ENCODE data around the gene RNU5B-1. TPM values are rescaled to one million over a fixed set of nuclear protein-coding genes. Genes with fewer than 3 reads are reported as not detected.

RNU5B-1 gene
- total RNA-seq, result not detected in 2 replicates

GRCh38 chr15:65304381-65305149 is at the start of gene RNU5B-1:
Gene RNU5B-1, plus strand, starts transcription at chr15:65304677.

GRCh38 chr15:65286704-65287519 is 17.6 kb upstream of the RNU5B-1 start, which contains the start of gene PARP16:
Gene PARP16, minus strand, starts transcription at chr15:65286883. Its CDS starts 457 bp downstream, at chr15:65286426.

Small RNAs within 50 kb of the gene (small RNA-seq; reads per million reads assigned to genes)
- gene RNU5A-1 (298 reads per million, percentile 99 among the genes with 10 or more reads in this experiment), gene RNU5B-1 (369 reads per million, percentile 99 among the genes with 10 or more reads in this experiment), gene SNORA24B (22.1 reads per million, percentile 97 among the genes with 10 or more reads in this experiment)

Other genes with a start within 250 kb of the RNU5B-1 start
- 3.7 and 6.6 TPM in 2 replicates for gene RASL12, start 236.7 kb upstream of the RNU5B-1 start, total RNA-seq
- not detected in 2 replicates for gene KBTBD13, start 227.9 kb upstream of the RNU5B-1 start, total RNA-seq
- gene UBAP1L, start 189.5 kb upstream of the RNU5B-1 start, total RNA-seq, result 2.2 TPM in 2 replicates
- 18.7 and 26.6 TPM in 2 replicates for gene PDCD7, start 170.9 kb upstream of the RNU5B-1 start, total RNA-seq
- 33.2 and 50.3 TPM in 2 replicates for gene CLPX, start 119.3 kb upstream of the RNU5B-1 start, total RNA-seq
- 0.20 and 1.5 TPM in 2 replicates for gene CILP, start 93.2 kb upstream of the RNU5B-1 start, total RNA-seq
- gene PARP16, start 17.8 kb upstream of the RNU5B-1 start, total RNA-seq, result 2.2 and 2.9 TPM in 2 replicates
- not detected in 2 replicates for gene RNU5A-1, start 8.6 kb upstream of the RNU5B-1 start, total RNA-seq
- not detected in 2 replicates for gene IGDCC3, start 73.3 kb downstream of the RNU5B-1 start, total RNA-seq
- 1.8 and 2.7 TPM in 2 replicates for gene IGDCC4, start 118.3 kb downstream of the RNU5B-1 start, total RNA-seq
- 26.1 and 30.7 TPM in 2 replicates for gene DPP8, start 213.0 kb downstream of the RNU5B-1 start, total RNA-seq
- 48.5 and 68.0 TPM in 2 replicates for gene HACD3, start 225.8 kb downstream of the RNU5B-1 start, total RNA-seq

Measured in subcutaneous preadipocyte (primary cell).